ENCODE results near the gene ARHGDIA. TPM values are rescaled to one million over a fixed set of nuclear protein-coding genes. Genes with fewer than 3 reads are reported as not detected.

The ARHGDIA gene
- total RNA-seq, 1 donor from 2014 or later: 396 TPM

GRCh38 chr17:81824595-81824994 lies 46.5 kb downstream of the ARHGDIA start:
- Mint-ChIP-seq H3K27ac (no peak overlapping the region), H3K4me1 (peaks cover 9% of the 10 kb centered on the region), H3K36me3 (ENCODE audit: low read depth) (peaks cover 15% of the 10 kb centered on the region), H3K4me3 (no peak overlapping the region), H3K27me3 (no peaks in the 10 kb centered on the region), H3K9me3 (no peaks in the 10 kb centered on the region)
- ATAC-seq (ENCODE audit: low read depth) (no peak), DNase-seq (no peak)
- CTCF ChIA-PET: no interaction called here
- POLR2A ChIA-PET: no interaction called here
- intact Hi-C loops (cut with micrococcal nuclease): no loop called here
- TF ChIP-seq, protein P1, sequence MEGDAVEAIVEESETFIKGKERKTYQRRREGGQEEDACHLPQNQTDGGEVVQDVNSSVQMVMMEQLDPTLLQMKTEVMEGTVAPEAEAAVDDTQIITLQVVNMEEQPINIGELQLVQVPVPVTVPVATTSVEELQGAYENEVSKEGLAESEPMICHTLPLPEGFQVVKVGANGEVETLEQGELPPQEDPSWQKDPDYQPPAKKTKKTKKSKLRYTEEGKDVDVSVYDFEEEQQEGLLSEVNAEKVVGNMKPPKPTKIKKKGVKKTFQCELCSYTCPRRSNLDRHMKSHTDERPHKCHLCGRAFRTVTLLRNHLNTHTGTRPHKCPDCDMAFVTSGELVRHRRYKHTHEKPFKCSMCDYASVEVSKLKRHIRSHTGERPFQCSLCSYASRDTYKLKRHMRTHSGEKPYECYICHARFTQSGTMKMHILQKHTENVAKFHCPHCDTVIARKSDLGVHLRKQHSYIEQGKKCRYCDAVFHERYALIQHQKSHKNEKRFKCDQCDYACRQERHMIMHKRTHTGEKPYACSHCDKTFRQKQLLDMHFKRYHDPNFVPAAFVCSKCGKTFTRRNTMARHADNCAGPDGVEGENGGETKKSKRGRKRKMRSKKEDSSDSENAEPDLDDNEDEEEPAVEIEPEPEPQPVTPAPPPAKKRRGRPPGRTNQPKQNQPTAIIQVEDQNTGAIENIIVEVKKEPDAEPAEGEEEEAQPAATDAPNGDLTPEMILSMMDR (IDR thresholded peaks at IDR 0.05): no peak

GRCh38 chr17:81823820-81824550 lies 47.2 kb downstream of the ARHGDIA start:
- peaks cover 15% of the 10 kb centered on the region for H3K36me3 Mint-ChIP-seq (ENCODE audit: low read depth)
- H3K9me3 Mint-ChIP-seq: no peaks in the 10 kb centered on the region
- ChIA-PET CTCF (no interaction called here), POLR2A (no interaction called here)
- intact Hi-C loops (cut with micrococcal nuclease): no loop called here
- peaks cover 7% of the 10 kb centered on the region for H3K4me1 Mint-ChIP-seq
- no peak for DNase-seq
- H3K27ac Mint-ChIP-seq: no peak overlapping the region
- TF ChIP-seq, protein P1 (IDR thresholded peaks at IDR 0.05): no peak
- no peak overlapping the region for H3K4me3 Mint-ChIP-seq
- ATAC-seq (ENCODE audit: low read depth): no peak
- no peaks in the 10 kb centered on the region for H3K27me3 Mint-ChIP-seq

DNA sequence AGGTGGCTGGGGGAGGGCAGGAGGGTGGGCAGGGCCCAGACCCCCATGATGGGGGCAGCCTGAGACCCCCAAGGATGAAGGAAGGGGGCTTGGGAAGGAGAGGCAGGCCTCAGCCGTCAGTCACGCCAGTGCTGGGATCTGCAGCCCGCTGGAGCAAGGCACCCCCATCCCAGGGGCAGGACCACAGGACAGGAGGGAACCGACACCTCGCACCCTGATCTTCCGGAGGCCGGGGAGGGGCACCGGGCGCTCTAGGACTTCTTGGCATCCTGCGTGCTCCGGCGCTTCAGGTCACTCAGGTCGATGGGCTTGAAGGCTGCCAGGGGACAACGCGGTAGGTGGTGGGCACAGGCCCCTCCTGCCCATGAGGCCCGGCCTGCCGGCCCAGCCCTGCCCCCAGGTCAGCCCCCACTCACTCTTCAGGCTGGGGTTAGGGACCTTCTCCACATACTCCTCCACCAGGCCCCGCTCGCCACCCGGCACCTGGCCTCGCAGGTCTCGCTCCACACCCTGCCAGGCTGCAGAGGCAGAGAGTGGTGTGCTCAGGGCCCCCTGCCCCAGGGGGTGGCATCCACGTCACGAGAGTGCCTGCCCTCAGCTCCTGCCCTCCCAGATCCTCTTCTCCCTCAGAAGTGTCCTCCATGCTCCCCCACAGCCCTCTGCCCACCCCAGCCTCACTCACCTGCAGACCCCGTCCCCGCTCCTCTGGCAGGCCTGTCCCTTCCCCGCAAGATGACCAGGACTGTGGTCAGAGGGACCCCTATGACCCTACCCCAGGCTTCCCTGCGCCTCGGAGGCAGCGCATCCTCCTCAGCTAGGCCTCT lies 47.9 kb downstream of the ARHGDIA start:
- DNase-seq (no peak), ATAC-seq (ENCODE audit: low read depth) (no peak)
- H3K4me3 Mint-ChIP-seq: no peak overlapping the region
- ChIA-PET POLR2A (interaction anchor here (1.7 kb wide), 1 partner anchor 10 kb away, joined by 6 read pairs; the partner anchor contains the start of gene MCRIP1), CTCF (no interaction called here)
- no peaks in the 10 kb centered on the region for H3K27me3 Mint-ChIP-seq
- H3K27ac Mint-ChIP-seq: no peak overlapping the region
- TF ChIP-seq, protein P1 (IDR thresholded peaks at IDR 0.05): no peak
- no peaks in the 10 kb centered on the region for H3K9me3 Mint-ChIP-seq
- peaks cover 15% of the 10 kb centered on the region for H3K36me3 Mint-ChIP-seq (ENCODE audit: low read depth)
- peaks cover 7% of the 10 kb centered on the region for H3K4me1 Mint-ChIP-seq
- intact Hi-C loops (cut with micrococcal nuclease): no loop called here

DNA sequence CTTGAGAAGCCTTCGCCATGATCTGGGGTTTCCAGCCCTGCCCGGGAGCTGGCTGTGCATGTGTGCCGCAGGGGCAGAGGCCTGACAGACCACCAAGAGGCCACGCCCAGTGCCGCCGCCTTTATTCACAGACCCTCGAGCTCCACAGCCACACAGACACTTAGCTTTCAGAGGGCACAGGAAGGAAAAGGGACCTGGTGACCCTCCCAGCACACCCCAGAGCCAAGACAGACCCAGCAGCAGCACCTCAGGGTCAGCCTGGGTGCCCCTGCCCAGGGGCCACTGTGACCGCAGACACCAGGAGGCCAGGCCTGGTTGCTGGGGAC lies 48.9 kb downstream of the ARHGDIA start:
- Mint-ChIP-seq H3K27ac (no peak overlapping the region), H3K36me3 (ENCODE audit: low read depth) (peaks cover 15% of the 10 kb centered on the region), H3K4me3 (no peak overlapping the region), H3K9me3 (no peaks in the 10 kb centered on the region), H3K27me3 (no peaks in the 10 kb centered on the region), H3K4me1 (peaks cover 5% of the 10 kb centered on the region)
- CTCF ChIA-PET: no interaction called here
- POLR2A ChIA-PET: interaction anchor here (0.7 to 1.7 kb wide), 2 partner anchors 11 to 33 kb away, joined by 3 to 6 read pairs; partner anchors contain the start of gene MCRIP1
- TF ChIP-seq, protein P1 (IDR thresholded peaks at IDR 0.05): no peak
- no peak for ATAC-seq (ENCODE audit: low read depth)
- intact Hi-C loops (cut with micrococcal nuclease): no loop called here
- no peak for DNase-seq

DNA sequence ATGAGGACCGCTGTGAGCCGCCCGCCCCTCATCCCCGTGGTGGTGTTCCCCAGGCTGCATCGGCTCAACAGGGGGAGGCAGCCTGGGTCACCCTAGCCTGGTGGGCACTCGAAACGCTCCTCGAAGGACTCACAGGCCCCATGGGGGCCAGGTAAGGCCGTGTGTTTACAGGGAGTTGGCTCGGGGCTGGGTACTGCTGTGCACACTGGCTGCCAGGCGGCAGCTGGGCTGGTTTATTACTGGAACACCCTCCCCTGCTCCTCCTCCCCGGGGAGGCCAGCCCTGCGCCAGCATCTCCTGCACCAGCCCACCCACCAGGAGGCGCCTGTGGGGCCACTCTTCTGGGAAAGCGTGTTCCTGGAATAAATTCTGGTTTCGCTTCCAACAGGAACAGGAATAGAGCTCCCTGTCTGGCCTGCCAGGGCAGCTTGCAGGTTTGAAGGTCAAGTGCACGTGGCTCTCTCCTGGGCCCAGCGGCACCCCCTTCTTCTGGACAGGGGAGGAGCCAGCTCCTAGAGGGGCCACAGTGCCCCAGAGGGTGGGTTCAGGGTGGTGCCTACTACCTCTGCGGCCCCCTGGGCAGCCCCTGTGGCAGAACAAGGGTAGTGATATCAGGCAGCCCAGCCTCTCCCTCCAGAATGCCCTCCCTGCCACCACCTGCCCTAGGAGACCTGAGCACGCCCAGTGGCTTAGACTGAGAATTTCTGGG lies 49.4 kb downstream of the ARHGDIA start:
- Mint-ChIP-seq H3K4me3 (no peak overlapping the region), H3K4me1 (peaks cover 5% of the 10 kb centered on the region), H3K27ac (no peak overlapping the region), H3K36me3 (ENCODE audit: low read depth) (peaks cover 15% of the 10 kb centered on the region), H3K27me3 (no peaks in the 10 kb centered on the region), H3K9me3 (no peaks in the 10 kb centered on the region)
- ATAC-seq (ENCODE audit: low read depth) (no peak), DNase-seq (no peak)
- intact Hi-C loops (cut with micrococcal nuclease): no loop called here
- TF ChIP-seq, protein P1 (IDR thresholded peaks at IDR 0.05): no peak
- ChIA-PET CTCF (no interaction called here), POLR2A (interaction anchor here (0.7 to 1.7 kb wide), 2 partner anchors 11 to 33 kb away, joined by 3 to 6 read pairs; partner anchors contain the start of gene MCRIP1)

All from activated B cell treated with CpG ODN at 0.5 μM for 24 hours (primary cell).